Left lung (tissue), 10 donors: ENCODE data around the gene RAB33A. TPM values are rescaled to one million over a fixed set of nuclear protein-coding genes. Genes with fewer than 3 reads are reported as not detected.

Experiments used
- ATAC-seq: fragments of 200-7000 bp; cut with Tn5 transposase; one replicate; pipeline ENCODE4 v1.9.1; 2020; ENCODE audit warnings: moderate library complexity
- DNase-seq, 4 donors: peaks; one replicate each; pipeline ENCODE4 v3.0.0-alpha.2; 2013 to 2020
- H3K27ac ChIP-seq, 2 donors: fragments of 200-600 bp; sonication (generic) in 1 of 2; one replicate each; pipeline versions ENCODE4 v1.5.0 to v1.8.0; 2020 to 2021
- H3K27me3 ChIP-seq, 2 donors: fragments of 200-600 bp; sonication (generic) in 1 of 2; one replicate each; pipeline versions ENCODE4 v1.5.0 to v1.8.0; 2020 to 2021
- H3K36me3 ChIP-seq, 2 donors: fragments of 200-600 bp; sonication (generic) in 1 of 2; one replicate each; pipeline versions ENCODE4 v1.5.0 to v1.8.0; 2020 to 2021
- H3K4me1 ChIP-seq, 2 donors: fragments of 200-600 bp; one replicate each; pipeline ENCODE4 v1.8.0; 2021
- H3K4me3 ChIP-seq, 2 donors: fragments of 200-600 bp; sonication (generic) in 1 of 2; one replicate each; pipeline versions ENCODE4 v1.5.0 to v1.8.0; 2020 to 2021; ENCODE audit warnings: mild to moderate bottlenecking in 1 of 2
- H3K9me3 ChIP-seq, 2 donors: fragments of 200-600 bp; sonication (generic) in 1 of 2; one replicate each; pipeline versions ENCODE4 v1.5.0 to v1.8.0; 2020 to 2021
- CTCF ChIP-seq, 2 donors: fragments of 200-600 bp; sonication (generic) in 1 of 2; IDR thresholded peaks; one replicate each; pipeline versions ENCODE4 v1.5.0 to v1.8.0; 2021; ENCODE audit warnings: antibody characterized with exemption in 2 of 2
- intact Hi-C, 2 donors: fragments of 100-400 bp; cut with DNase I; formaldehyde crosslinking; loops; one replicate each; pipeline versions ENCODE4 v1.11.2 to v1.14.2; 2022
- polyA plus RNA-seq, 6 donors: library from polyadenylated mRNA; unstranded; fragments of 120-200 nt; gene quantifications; one replicate each; pipeline ENCODE4 v1.2.1, GENCODE V29; 2013; ENCODE audit not compliant: insufficient read length in 6 of 6
- total RNA-seq, 2 donors: library from RNA; stranded (reverse); fragmentation: NEBNext Ultra II Directional; extraction: Animal tissue kit (Norgen Biotek cat#: 25700); gene quantifications; one replicate each; pipeline ENCODE4 v1.2.1, GENCODE V29; 2021
- donor health status: DM: no; HTN: yes; CAD: no.
- donor health status: DM: no; HTN: no; CAD: no.

Gene RAB33A
- total and polyA plus RNA-seq, 8 donors: 0.44 to 1.4 (median 0.73) TPM

DNA sequence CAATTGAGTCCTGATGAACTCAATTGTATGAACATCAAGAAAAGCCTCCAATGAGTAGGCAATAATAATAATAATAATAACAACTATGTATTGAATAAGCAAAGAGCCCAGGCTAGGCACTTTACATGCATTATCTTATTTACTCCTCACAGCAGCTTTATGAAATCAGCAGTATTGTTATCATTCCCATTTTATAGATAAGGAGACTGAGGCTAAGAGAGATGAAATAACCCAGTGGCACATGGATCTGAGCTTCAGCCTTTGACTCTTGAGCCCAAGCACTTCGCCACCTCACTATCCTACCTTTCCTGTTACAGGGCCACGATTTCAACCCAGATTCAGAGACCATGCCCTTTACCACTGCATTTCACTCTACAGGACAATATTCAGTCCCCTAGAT lies 3.2 kb downstream of the RAB33A start:
- ATAC-seq (no peak), DNase-seq (no peak)
- no peaks in the 10 kb centered on the region for H3K9me3 ChIP-seq
- peaks cover 0 to 23% of the 10 kb centered on the region in 2 donors for H3K4me1 ChIP-seq
- TF ChIP-seq CTCF (IDR thresholded peaks at IDR 0.05): no peak
- no peak overlapping the region for H3K4me3 ChIP-seq
- H3K36me3 ChIP-seq: no peaks in the 10 kb centered on the region
- intact Hi-C loops: loop anchor here in 1 of 2 donors (10.0 kb wide), 1 partner anchor 100 kb away; no protein-coding TSS in a partner anchor
- H3K27me3 ChIP-seq: peaks cover 0 to 5% of the 10 kb centered on the region in 2 donors
- H3K27ac ChIP-seq: no peak overlapping the region

- no peak for DNase-seq
- no peaks in the 10 kb centered on the region for H3K9me3 ChIP-seq
- H3K4me1 ChIP-seq: peaks cover 0 to 23% of the 10 kb centered on the region in 2 donors
- ATAC-seq: no peak
- H3K36me3 ChIP-seq: no peaks in the 10 kb centered on the region
- TF ChIP-seq CTCF (IDR thresholded peaks at IDR 0.05): no peak
- intact Hi-C loops: loop anchor here in 1 of 2 donors (10.0 kb wide), 1 partner anchor 102 kb away; no protein-coding TSS in a partner anchor
- no peak overlapping the region for H3K27ac ChIP-seq
- H3K27me3 ChIP-seq: peaks cover 0 to 5% of the 10 kb centered on the region in 2 donors
- no peak overlapping the region for H3K4me3 ChIP-seq
Measured at GRCh38 chrX:130176354-130176776, 4.6 kb downstream of the RAB33A start.

GRCh38 chrX:130176942-130177341 lies 5.2 kb downstream of the RAB33A start:
- H3K27me3 ChIP-seq: peaks cover 0 to 5% of the 10 kb centered on the region in 2 donors
- no peak for ATAC-seq

GRCh38 chrX:130179170-130179569 lies 7.4 kb downstream of the RAB33A start:
- no peak overlapping the region for H3K27ac ChIP-seq
- intact Hi-C loops: loop anchor here in 1 of 2 donors (10.0 kb wide), 1 partner anchor 104 kb away; no protein-coding TSS in a partner anchor
- peaks cover 0 to 4% of the 10 kb centered on the region in 2 donors for H3K4me1 ChIP-seq
- H3K4me3 ChIP-seq: no peak overlapping the region
- ATAC-seq (no peak), DNase-seq (no peak)
- TF ChIP-seq CTCF (IDR thresholded peaks at IDR 0.05): no peak
- no peaks in the 10 kb centered on the region for H3K9me3 ChIP-seq
- no peaks in the 10 kb centered on the region for H3K27me3 ChIP-seq
- H3K36me3 ChIP-seq: no peaks in the 10 kb centered on the region

More at GRCh38 chrX:130176942-130177341, 5.2 kb downstream of the RAB33A start:
- Histone ChIP-seq H3K9me3 (no peaks in the 10 kb centered on the region), H3K27ac (no peak overlapping the region), H3K36me3 (no peaks in the 10 kb centered on the region), H3K4me1 (peaks cover 0 to 22% of the 10 kb centered on the region in 2 donors), H3K4me3 (no peak overlapping the region)
- intact Hi-C loops: loop anchor here in 1 of 2 donors (10.0 kb wide), 1 partner anchor 102 kb away; no protein-coding TSS in a partner anchor
- TF ChIP-seq CTCF (IDR thresholded peaks at IDR 0.05): no peak
- no peak for DNase-seq

DNA sequence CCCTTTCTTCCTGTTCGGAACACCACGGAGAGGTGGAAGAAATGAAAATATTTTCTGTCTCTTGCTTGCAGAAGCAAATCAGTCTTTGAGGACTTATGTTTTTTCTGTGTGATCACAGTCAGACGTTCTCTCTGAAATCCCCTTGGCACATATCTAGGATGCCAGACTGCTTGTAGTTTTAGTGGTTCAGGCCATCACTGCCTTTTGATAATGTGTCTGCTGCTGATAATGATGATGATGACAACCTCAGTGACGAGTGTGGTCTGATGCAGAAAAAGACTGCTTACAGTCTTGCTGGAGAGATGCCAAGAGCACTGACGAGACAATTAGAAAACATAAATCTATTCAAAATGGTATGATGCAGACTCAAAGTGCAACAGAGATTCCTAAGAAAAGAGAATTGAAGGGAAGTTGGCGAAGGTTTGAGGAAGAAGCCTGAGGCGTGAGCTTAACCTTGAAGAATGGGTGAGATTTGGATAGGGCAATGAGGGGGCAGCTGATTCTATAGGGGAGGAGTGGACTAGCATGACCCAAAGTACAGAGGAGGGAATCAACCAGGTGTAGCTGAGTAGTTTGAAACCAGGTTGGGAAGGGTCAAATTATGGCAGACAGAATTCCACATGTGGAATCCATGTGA lies 7.9 kb downstream of the RAB33A start:
- Histone ChIP-seq H3K27me3 (no peaks in the 10 kb centered on the region), H3K9me3 (no peaks in the 10 kb centered on the region), H3K27ac (no peak overlapping the region), H3K4me1 (no peaks in the 10 kb centered on the region), H3K4me3 (no peak overlapping the region), H3K36me3 (no peaks in the 10 kb centered on the region)
- intact Hi-C loops: loop anchor here in 1 of 2 donors (10.0 kb wide), 1 partner anchor 105 kb away; no protein-coding TSS in a partner anchor
- no peak for TF ChIP-seq CTCF (IDR thresholded peaks at IDR 0.05)
- DNase-seq (no peak), ATAC-seq (no peak)
